NT2/D1 (cell line): ENCODE data around the gene TNPO3.

Experiments used
- YY1 ChIP-seq: IDR thresholded peaks from 2 replicates; pipeline ENCODE4 v1.6.1; 2011; ENCODE audit not compliant: insufficient read length, insufficient read depth
- ZNF274 ChIP-seq: IDR thresholded peaks from 2 replicates; pipeline ENCODE4 v1.6.1; 2011; ENCODE audit warnings: mild to moderate bottlenecking, low read depth, low read length

GRCh38 chr7:128915271-128915819 is 139.6 kb downstream of the TNPO3 start:
- TF ChIP-seq YY1 = no peak
- TF ChIP-seq ZNF274 = no peak
